Mesenchymal stem cell (in vitro differentiated cells and primary cell): ENCODE measurements around the gene TUBA4B.

ENCODE experiments used
- DNase-seq: peaks from one replicate; pipeline ENCODE4 v3.0.0-alpha.2; 2013
- H2AFZ ChIP-seq: one replicate; pipeline ENCODE4 v1.6.1; 2013; ENCODE audit warnings: low read depth, mild to moderate bottlenecking, control low read depth, inconsistent platforms, low read length, moderate library complexity
- H2AK5ac ChIP-seq: 2 replicates; pipeline ENCODE4 v1.6.1; 2013; ENCODE audit warnings: low read length, moderate library complexity, mild to moderate bottlenecking, inconsistent platforms; ENCODE audit not compliant: severe bottlenecking
- H2BK120ac ChIP-seq: one replicate; pipeline ENCODE4 v1.6.1; 2013; ENCODE audit warnings: low read depth, mild to moderate bottlenecking, inconsistent platforms, low read length, moderate library complexity
- H2BK12ac ChIP-seq, 2 experiments: one replicate each; pipeline ENCODE4 v1.6.1; 2013; ENCODE audit warnings: inconsistent platforms in 2 of 2, low read length in 2 of 2, mild to moderate bottlenecking in 2 of 2, moderate library complexity in 2 of 2, control low read depth in 1 of 2
- H2BK15ac ChIP-seq: one replicate; pipeline ENCODE4 v1.6.1; 2013; ENCODE audit warnings: mild to moderate bottlenecking, low read depth, inconsistent platforms; ENCODE audit not compliant: poor library complexity, severe bottlenecking
- H2BK5ac ChIP-seq: 2 replicates; pipeline ENCODE4 v1.6.1; 2013; ENCODE audit warnings: low read depth, mild to moderate bottlenecking, low read length, control low read depth, inconsistent platforms; ENCODE audit not compliant: poor library complexity, severe bottlenecking
- H3K14ac ChIP-seq, 2 experiments: one replicate each; pipeline ENCODE4 v1.6.1; 2013; ENCODE audit warnings: inconsistent platforms in 2 of 2, low read length in 2 of 2, control low read depth in 1 of 2, mild to moderate bottlenecking in 1 of 2, moderate library complexity in 1 of 2
- H3K18ac ChIP-seq, 2 experiments: one replicate each; pipeline ENCODE4 v1.6.1; 2013; ENCODE audit warnings: inconsistent platforms in 2 of 2, low read length in 2 of 2, control low read depth in 1 of 2, low read depth in 1 of 2, mild to moderate bottlenecking in 1 of 2
- H3K23ac ChIP-seq, 2 experiments: one replicate each; pipeline ENCODE4 v1.6.1; 2013; ENCODE audit warnings: inconsistent platforms in 2 of 2, low read length in 2 of 2, mild to moderate bottlenecking in 2 of 2, moderate library complexity in 2 of 2, control low read depth in 1 of 2
- H3K27ac ChIP-seq: 2 replicates; pipeline ENCODE4 v1.5.1; 2013; ENCODE audit warnings: mild to moderate bottlenecking, moderate library complexity, low read length, control low read depth, inconsistent platforms; ENCODE audit not compliant: poor library complexity, severe bottlenecking
- H3K27me3 ChIP-seq, 2 experiments: 2 replicates each; pipeline versions ENCODE4 v1.6.1 to v1.7.0; 2013; ENCODE audit warnings: low read length in 2 of 2, mild to moderate bottlenecking in 2 of 2, moderate library complexity in 2 of 2, control low read depth in 1 of 2, inconsistent platforms in 1 of 2; ENCODE audit not compliant: control insufficient read depth in 1 of 2, insufficient read depth in 1 of 2
- H3K36me3 ChIP-seq, 2 experiments: 2 replicates each; pipeline versions ENCODE4 v1.6.1 to v1.7.0; 2013; ENCODE audit warnings: low read length in 2 of 2, control low read depth in 1 of 2, inconsistent platforms in 1 of 2, low read depth in 1 of 2, mild to moderate bottlenecking in 1 of 2; ENCODE audit not compliant: insufficient read depth in 2 of 2, control insufficient read depth in 1 of 2
- H3K4ac ChIP-seq, 2 experiments: one replicate each; pipeline ENCODE4 v1.6.1; 2013; ENCODE audit warnings: inconsistent platforms in 2 of 2, low read length in 2 of 2, mild to moderate bottlenecking in 2 of 2, moderate library complexity in 2 of 2, control low read depth in 1 of 2, low read depth in 1 of 2
- H3K4me1 ChIP-seq: 2 replicates; pipeline ENCODE4 v1.6.1; 2013; ENCODE audit warnings: low read depth, low read length, control low read depth; ENCODE audit not compliant: control insufficient read depth, insufficient read depth
- H3K4me2 ChIP-seq: 2 replicates; pipeline ENCODE4 v1.6.1; 2013; ENCODE audit warnings: low read length, mild to moderate bottlenecking, inconsistent platforms; ENCODE audit not compliant: poor library complexity, severe bottlenecking
- H3K4me3 ChIP-seq, 2 experiments: 2 replicates each; pipeline versions ENCODE4 v1.5.1 to v1.7.0; 2013; ENCODE audit warnings: low read length in 2 of 2, mild to moderate bottlenecking in 2 of 2, control low read depth in 1 of 2, low read depth in 1 of 2; ENCODE audit not compliant: insufficient read depth in 1 of 2
- H3K79me1 ChIP-seq: replicated peaks from 2 replicates; pipeline ENCODE4 v1.6.1; 2013; ENCODE audit warnings: mild to moderate bottlenecking, control low read depth, low read length, inconsistent platforms; ENCODE audit not compliant: poor library complexity, severe bottlenecking
- H3K9ac ChIP-seq: 2 replicates; pipeline ENCODE4 v1.7.0; 2013; ENCODE audit warnings: mild to moderate bottlenecking, low read length, moderate library complexity
- H3K9me3 ChIP-seq: 2 replicates; pipeline ENCODE4 v1.7.0; 2013; ENCODE audit warnings: mild to moderate bottlenecking, low read length; ENCODE audit not compliant: control insufficient read depth
- H4K8ac ChIP-seq: one replicate; pipeline ENCODE4 v1.6.1; 2013; ENCODE audit warnings: inconsistent platforms, mild to moderate bottlenecking, low read length, moderate library complexity
- H4K91ac ChIP-seq: one replicate; pipeline ENCODE4 v1.6.1; 2013; ENCODE audit warnings: mild to moderate bottlenecking, low read length, inconsistent platforms
- whole genome bisulfite sequencing: methylation state at CpG from one replicate; pipeline ENCODE4 v1.1.7; 2013; ENCODE audit warnings: mixed read lengths; 5-methylcytosine and 5-hydroxymethylcytosine counted together

The TUBA4B gene

GRCh38 chr2:219213486-219214071 is 39.5 kb upstream of the TUBA4B start:
- Histone ChIP-seq H2BK12ac (no peak overlapping the region), H2BK15ac (no peak overlapping the region), H3K9me3 (no peaks in the 10 kb centered on the region), H3K14ac (no peak overlapping the region), H4K8ac (no peak overlapping the region), H2BK5ac (no peak overlapping the region), H3K4me2 (no peak overlapping the region), H3K18ac (no peak overlapping the region), H3K4me3 (no peak overlapping the region), H3K4me1 (peaks cover 8% of the 10 kb centered on the region), H2AFZ (no peak overlapping the region), H3K23ac (no peak overlapping the region), H2AK5ac (no peak overlapping the region), H3K79me1 (peaks cover 19% of the 10 kb centered on the region), H3K4ac (no peak overlapping the region), H4K91ac (no peak overlapping the region), H3K27me3 (no peaks in the 10 kb centered on the region), H3K27ac (no peak overlapping the region), H3K9ac (no peak overlapping the region), H2BK120ac (no peak overlapping the region), H3K36me3 (peaks cover 62 to 80% of the 10 kb centered on the region in 2 experiments)
- 98% methylated on average over 10 of the region's 10 CpGs for WGBS
- DNase-seq, result no peak

- no peak overlapping the region for H3K14ac ChIP-seq
- no peak overlapping the region for H2AFZ ChIP-seq
- H2BK120ac ChIP-seq, result no peak overlapping the region
- no peak overlapping the region for H3K27ac ChIP-seq
- H3K9ac ChIP-seq, result no peak overlapping the region
- no peak overlapping the region for H2BK15ac ChIP-seq
- peaks cover 12% of the 10 kb centered on the region for H3K4me1 ChIP-seq
- no peak overlapping the region for H2AK5ac ChIP-seq
- no peak overlapping the region for H3K4me2 ChIP-seq
- H3K4ac ChIP-seq, result no peak overlapping the region
- H2BK5ac ChIP-seq, result no peak overlapping the region
- H3K9me3 ChIP-seq, result no peaks in the 10 kb centered on the region
- H3K27me3 ChIP-seq, result no peaks in the 10 kb centered on the region
- H4K91ac ChIP-seq, result no peak overlapping the region
- H3K4me3 ChIP-seq, result no peak overlapping the region
- peaks cover 17% of the 10 kb centered on the region for H3K79me1 ChIP-seq
- no peak overlapping the region for H3K23ac ChIP-seq
- peaks cover 58 to 75% of the 10 kb centered on the region in 2 experiments for H3K36me3 ChIP-seq
- WGBS, result 94% methylated on average over 15 of the region's 15 CpGs
- H4K8ac ChIP-seq, result no peak overlapping the region
- no peak overlapping the region for H3K18ac ChIP-seq
- no peak overlapping the region for H2BK12ac ChIP-seq
- DNase-seq, result no peak
Observed at GRCh38 chr2:219214141-219214540, 38.9 kb upstream of the TUBA4B start.

GRCh38 chr2:219214786-219215185 is 38.3 kb upstream of the TUBA4B start:
- Histone ChIP-seq H3K9ac (no peak overlapping the region), H3K4me1 (peaks cover 15% of the 10 kb centered on the region), H3K4ac (no peak overlapping the region), H4K91ac (no peak overlapping the region), H3K27me3 (no peaks in the 10 kb centered on the region), H2BK15ac (no peak overlapping the region), H3K4me3 (no peak overlapping the region), H3K14ac (no peak overlapping the region), H2BK5ac (no peak overlapping the region), H3K9me3 (no peaks in the 10 kb centered on the region), H3K4me2 (no peak overlapping the region), H2BK12ac (no peak overlapping the region), H2AK5ac (no peak overlapping the region), H3K18ac (no peak overlapping the region), H3K79me1 (peaks cover 17% of the 10 kb centered on the region), H2AFZ (no peak overlapping the region), H2BK120ac (no peak overlapping the region), H3K27ac (no peak overlapping the region), H4K8ac (no peak overlapping the region), H3K23ac (no peak overlapping the region), H3K36me3 (peaks cover 58 to 72% of the 10 kb centered on the region in 2 experiments)
- WGBS, result 96% methylated on average over 6 of the region's 6 CpGs
- DNase-seq, result no peak

GRCh38 chr2:219215871-219216534 is 37.0 kb upstream of the TUBA4B start:
- H3K4me1 ChIP-seq, result peaks cover 15% of the 10 kb centered on the region
- no peak overlapping the region for H2AK5ac ChIP-seq
- no peak overlapping the region for H3K4me2 ChIP-seq
- H3K79me1 ChIP-seq, result peaks cover 17% of the 10 kb centered on the region
- no peak overlapping the region for H3K27ac ChIP-seq
- no peak overlapping the region for H4K91ac ChIP-seq
- H2AFZ ChIP-seq, result no peak overlapping the region
- H2BK12ac ChIP-seq, result peak overlapping the region in 1 of 2 experiments; percentile 7
- H3K4me3 ChIP-seq, result no peak overlapping the region
- H2BK5ac ChIP-seq, result no peak overlapping the region
- peak overlapping the region in 1 of 2 experiments; percentile 48 for H3K14ac ChIP-seq
- WGBS, result 95% methylated on average over 27 of the region's 27 CpGs
- H2BK120ac ChIP-seq, result no peak overlapping the region
- peaks cover 58 to 72% of the 10 kb centered on the region in 2 experiments for H3K36me3 ChIP-seq
- H3K9ac ChIP-seq, result peak overlapping the region; percentile 53
- peak overlapping the region in 1 of 2 experiments; percentile 52 for H3K4ac ChIP-seq
- no peak overlapping the region for H3K18ac ChIP-seq
- H2BK15ac ChIP-seq, result no peak overlapping the region
- no peaks in the 10 kb centered on the region for H3K9me3 ChIP-seq
- no peak overlapping the region for H3K23ac ChIP-seq
- no peak overlapping the region for H4K8ac ChIP-seq
- DNase-seq, result no peak
- no peaks in the 10 kb centered on the region for H3K27me3 ChIP-seq
